Liver (tissue), 9 donors: Measurements from ENCODE around the gene XCR1. TPM values are rescaled to one million over a fixed set of nuclear protein-coding genes. Genes with fewer than 3 reads are reported as not detected.

Source experiments
- DNase-seq: peaks from one replicate; pipeline ENCODE4 v3.0.0-alpha.2; 2017; ENCODE audit warnings: low spot score
- H3K27ac ChIP-seq, 2 donors: one replicate each; pipeline ENCODE4 v1.7.0; 2013; ENCODE audit warnings: inconsistent platforms in 2 of 2, low read length in 2 of 2, control low read depth in 1 of 2, low read depth in 1 of 2, mild to moderate bottlenecking in 1 of 2
- H3K27me3 ChIP-seq, 4 donors: one replicate each; pipeline versions ENCODE4 v1.6.1 to v1.7.0; 2013; ENCODE audit warnings: low read length in 3 of 4, inconsistent platforms in 1 of 4, mild to moderate bottlenecking in 1 of 4, moderate library complexity in 1 of 4; ENCODE audit not compliant: control insufficient read depth in 4 of 4, insufficient read depth in 4 of 4
- H3K36me3 ChIP-seq, 4 donors: one replicate each; pipeline versions ENCODE4 v1.6.1 to v1.7.0; 2013; ENCODE audit warnings: low read length in 3 of 4, mild to moderate bottlenecking in 3 of 4, low read depth in 1 of 4, moderate library complexity in 1 of 4; ENCODE audit not compliant: control insufficient read depth in 4 of 4, insufficient read depth in 3 of 4
- H3K4me1 ChIP-seq, 4 donors: one replicate each; pipeline versions ENCODE4 v1.6.1 to v1.7.0; 2013; ENCODE audit warnings: low read length in 3 of 4, mild to moderate bottlenecking in 3 of 4, moderate library complexity in 1 of 4; ENCODE audit not compliant: control insufficient read depth in 4 of 4, insufficient read depth in 4 of 4
- H3K4me3 ChIP-seq, 3 donors: one replicate each; pipeline versions ENCODE4 v1.6.1 to v1.7.0; 2013; ENCODE audit warnings: low read length in 3 of 3, control low read depth in 1 of 3, low read depth in 1 of 3, mild to moderate bottlenecking in 1 of 3
- H3K9ac ChIP-seq, 2 donors: one replicate each; pipeline ENCODE4 v1.7.0; 2013; ENCODE audit warnings: low read length in 2 of 2, mild to moderate bottlenecking in 2 of 2, moderate library complexity in 2 of 2, control low read depth in 1 of 2, low read depth in 1 of 2
- H3K9me3 ChIP-seq, 4 donors: one replicate each; pipeline versions ENCODE4 v1.6.1 to v1.7.0; 2013; ENCODE audit warnings: low read length in 3 of 4; ENCODE audit not compliant: control insufficient read depth in 4 of 4
- EGR1 ChIP-seq, 2 donors: IDR thresholded peaks; 2 replicates each; pipeline ENCODE4 v1.6.1; 2016 to 2018; ENCODE audit warnings: antibody characterized with exemption in 2 of 2, low read depth in 2 of 2
- FOXA1 ChIP-seq: IDR thresholded peaks from 2 replicates; pipeline ENCODE4 v1.6.1; 2016; ENCODE audit warnings: antibody characterized with exemption
- FOXA2 ChIP-seq: IDR thresholded peaks from 2 replicates; pipeline ENCODE4 v1.6.1; 2016; ENCODE audit warnings: antibody characterized with exemption
- HNF4A ChIP-seq, 2 donors: conservative IDR thresholded peaks; 2 replicates each; pipeline ENCODE4 v1.6.1; 2016; ENCODE audit warnings: antibody characterized with exemption in 2 of 2, mild to moderate bottlenecking in 2 of 2
- HNF4G ChIP-seq: IDR thresholded peaks from 2 replicates; pipeline ENCODE4 v1.6.1; 2016; ENCODE audit warnings: antibody characterized with exemption
- JUND ChIP-seq, 2 donors: IDR thresholded peaks; 2 replicates each; pipeline ENCODE4 v1.6.1; 2016; ENCODE audit warnings: antibody characterized with exemption in 2 of 2
- NR2F2 ChIP-seq: IDR thresholded peaks from 2 replicates; pipeline ENCODE4 v1.6.1; 2016; ENCODE audit warnings: antibody characterized with exemption
- RAD21 ChIP-seq, 2 donors: IDR thresholded peaks; 2 replicates each; pipeline ENCODE4 v1.6.1; 2016; ENCODE audit warnings: antibody characterized with exemption in 2 of 2, mild to moderate bottlenecking in 2 of 2
- RXRA ChIP-seq, 2 donors: IDR thresholded peaks; 2 replicates each; pipeline ENCODE4 v1.6.1; 2017 to 2018; ENCODE audit warnings: antibody characterized with exemption in 2 of 2, mild to moderate bottlenecking in 1 of 2
- TAF1 ChIP-seq: conservative IDR thresholded peaks from 2 replicates; pipeline ENCODE4 v1.6.1; 2016; ENCODE audit warnings: antibody characterized with exemption, mild to moderate bottlenecking
- YY1 ChIP-seq: IDR thresholded peaks from 2 replicates; pipeline ENCODE4 v1.6.1; 2016; ENCODE audit warnings: antibody characterized with exemption, mild to moderate bottlenecking
- WGBS: extraction: QIAGEN DNeasy Blood & Tissue Kit; methylation state at CpG from one replicate; pipeline ENCODE4 v1.1.7; 2013; 5-methylcytosine and 5-hydroxymethylcytosine counted together
- polyA plus RNA-seq, 2 donors: library from polyadenylated mRNA; stranded (reverse) in 1 of 2; unstranded in 1 of 2; fragments of 200-250 nt in 1 of 2; fragments of >200 nt in 1 of 2; fragmentation: Nextera tagmentation in 1 of 2; extraction: Ambion mirVana in 1 of 2; gene quantifications; one replicate each; pipeline versions ENCODE4 v1.2.1 to v1.2.3, GENCODE V29; 2013 to 2015
- total RNA-seq, 2 donors: library from RNA; depleted of rRNA; stranded (reverse); fragments of >200 nt; gene quantifications; one replicate each; pipeline ENCODE4 v1.2.3, GENCODE V29; 2014
- TF ChIP-seq, protein P1 (sequence below): IDR thresholded peaks from 2 replicates; pipeline ENCODE4 v1.6.1; 2016; ENCODE audit warnings: antibody characterized with exemption, mild to moderate bottlenecking
- TF ChIP-seq, protein P2 (sequence below): IDR thresholded peaks from 2 replicates; pipeline ENCODE4 v1.6.1; 2016; ENCODE audit warnings: antibody characterized with exemption
- TF ChIP-seq, protein P3 (sequence below): IDR thresholded peaks from 2 replicates; pipeline ENCODE4 v1.6.1; 2016; ENCODE audit warnings: antibody characterized with exemption
- TF ChIP-seq, protein P4 (sequence below): fragments of 150-350 bp; IDR thresholded peaks from 2 replicates; pipeline ENCODE4 v1.5.1; 2017; ENCODE audit warnings: improper control_type of control experiment, low read depth, low read length; ENCODE audit not compliant: missing input control
- TF ChIP-seq, protein P5 (sequence below): IDR thresholded peaks from 2 replicates; pipeline ENCODE4 v1.6.1; 2016; ENCODE audit warnings: antibody characterized with exemption
- donor health status: healthy.
- donor health status: healthy.
- donor health status: healthy.
- donor health status: healthy.
- donor health status: healthy.

XCR1 gene
- total and polyA plus RNA-seq, 4 donors, result under 0.01 to 0.08 (median 0.03) TPM; not detected in 1

DNA sequence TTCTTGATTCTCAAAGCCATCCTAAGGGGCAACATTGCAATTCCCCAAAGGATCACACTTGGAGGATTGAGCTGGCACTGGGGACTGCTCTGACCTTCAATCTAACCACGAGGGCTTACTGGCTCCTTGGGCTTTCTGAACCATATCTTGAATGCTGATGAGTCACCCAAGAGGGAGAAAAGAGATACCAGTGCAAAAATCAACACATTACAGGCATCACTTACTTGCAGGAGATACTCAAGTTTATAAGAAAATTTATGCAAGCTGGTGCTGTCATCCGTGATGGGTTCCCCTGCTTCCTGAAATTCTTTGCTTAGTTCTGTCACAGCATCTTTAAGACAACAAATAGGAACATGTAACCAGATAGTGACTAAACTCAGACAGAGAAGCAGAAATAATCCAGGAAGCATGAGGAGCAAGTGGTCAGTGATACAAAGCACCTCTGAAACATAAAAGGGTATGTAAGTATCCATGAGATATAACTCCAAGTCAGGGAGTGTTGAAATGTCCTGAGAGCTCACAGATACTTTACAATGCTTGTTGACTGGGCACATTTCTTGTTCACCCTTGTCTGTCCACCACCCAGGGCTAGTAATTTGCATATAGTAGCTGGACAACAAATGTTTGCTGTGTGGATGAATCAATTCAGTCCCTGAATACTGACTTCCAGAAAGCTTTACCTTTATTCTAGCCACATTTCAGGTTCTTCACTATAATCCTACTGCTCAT, 45.8 kb downstream of the XCR1 start:
- no peak for DNase-seq
- H3K27me3 ChIP-seq, result no peaks in the 10 kb centered on the region
- H3K9me3 ChIP-seq, result no peaks in the 10 kb centered on the region
- peaks cover 14 to 24% (median 18%) of the 10 kb centered on the region in 4 donors for H3K4me1 ChIP-seq
- H3K9ac ChIP-seq, result no peak overlapping the region
- H3K4me3 ChIP-seq, result no peak overlapping the region
- WGBS, result 77% methylated on average over 2 of the region's 2 CpGs
- TF ChIP-seq FOXA2, result no peak
- no peak for TF ChIP-seq RXRA (IDR thresholded peaks at IDR 0.05)
- TF ChIP-seq, protein P1, sequence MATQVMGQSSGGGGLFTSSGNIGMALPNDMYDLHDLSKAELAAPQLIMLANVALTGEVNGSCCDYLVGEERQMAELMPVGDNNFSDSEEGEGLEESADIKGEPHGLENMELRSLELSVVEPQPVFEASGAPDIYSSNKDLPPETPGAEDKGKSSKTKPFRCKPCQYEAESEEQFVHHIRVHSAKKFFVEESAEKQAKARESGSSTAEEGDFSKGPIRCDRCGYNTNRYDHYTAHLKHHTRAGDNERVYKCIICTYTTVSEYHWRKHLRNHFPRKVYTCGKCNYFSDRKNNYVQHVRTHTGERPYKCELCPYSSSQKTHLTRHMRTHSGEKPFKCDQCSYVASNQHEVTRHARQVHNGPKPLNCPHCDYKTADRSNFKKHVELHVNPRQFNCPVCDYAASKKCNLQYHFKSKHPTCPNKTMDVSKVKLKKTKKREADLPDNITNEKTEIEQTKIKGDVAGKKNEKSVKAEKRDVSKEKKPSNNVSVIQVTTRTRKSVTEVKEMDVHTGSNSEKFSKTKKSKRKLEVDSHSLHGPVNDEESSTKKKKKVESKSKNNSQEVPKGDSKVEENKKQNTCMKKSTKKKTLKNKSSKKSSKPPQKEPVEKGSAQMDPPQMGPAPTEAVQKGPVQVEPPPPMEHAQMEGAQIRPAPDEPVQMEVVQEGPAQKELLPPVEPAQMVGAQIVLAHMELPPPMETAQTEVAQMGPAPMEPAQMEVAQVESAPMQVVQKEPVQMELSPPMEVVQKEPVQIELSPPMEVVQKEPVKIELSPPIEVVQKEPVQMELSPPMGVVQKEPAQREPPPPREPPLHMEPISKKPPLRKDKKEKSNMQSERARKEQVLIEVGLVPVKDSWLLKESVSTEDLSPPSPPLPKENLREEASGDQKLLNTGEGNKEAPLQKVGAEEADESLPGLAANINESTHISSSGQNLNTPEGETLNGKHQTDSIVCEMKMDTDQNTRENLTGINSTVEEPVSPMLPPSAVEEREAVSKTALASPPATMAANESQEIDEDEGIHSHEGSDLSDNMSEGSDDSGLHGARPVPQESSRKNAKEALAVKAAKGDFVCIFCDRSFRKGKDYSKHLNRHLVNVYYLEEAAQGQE, result no peak
- no peak overlapping the region for H3K27ac ChIP-seq
- H3K36me3 ChIP-seq, result peaks cover 2 to 57% (median 37%) of the 10 kb centered on the region in 4 donors

DNA sequence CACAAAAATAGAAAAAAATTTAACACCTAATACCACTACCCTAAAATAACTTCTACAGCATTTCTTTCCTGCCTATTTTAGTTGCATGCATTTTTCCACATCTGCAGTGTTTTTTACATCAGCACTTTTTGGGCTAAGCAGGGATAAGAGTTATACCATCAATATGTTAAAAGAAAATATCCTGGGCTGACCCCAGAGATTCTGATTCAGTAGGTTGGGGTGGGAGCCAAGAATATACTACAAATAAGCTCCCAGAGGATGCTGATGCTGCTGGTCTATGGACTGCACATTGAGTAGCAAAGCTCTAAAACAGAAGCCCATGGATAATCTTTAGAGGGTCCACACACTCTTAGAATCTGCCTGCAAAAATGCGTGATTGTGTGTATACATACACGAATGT, 46.5 kb downstream of the XCR1 start:
- 69% methylated on average over 2 of the region's 2 CpGs for WGBS

More for the DNA sequence above, 46.5 kb downstream of the XCR1 start:
- H3K9me3 ChIP-seq, result no peaks in the 10 kb centered on the region
- no peaks in the 10 kb centered on the region for H3K27me3 ChIP-seq
- no peak overlapping the region for H3K27ac ChIP-seq
- DNase-seq, result no peak
- H3K4me3 ChIP-seq, result no peak overlapping the region
- peaks cover 11 to 17% (median 12%) of the 10 kb centered on the region in 4 donors for H3K4me1 ChIP-seq
- no peak overlapping the region for H3K9ac ChIP-seq
- TF ChIP-seq, protein P2, sequence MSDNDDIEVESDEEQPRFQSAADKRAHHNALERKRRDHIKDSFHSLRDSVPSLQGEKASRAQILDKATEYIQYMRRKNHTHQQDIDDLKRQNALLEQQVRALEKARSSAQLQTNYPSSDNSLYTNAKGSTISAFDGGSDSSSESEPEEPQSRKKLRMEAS, result no peak
- TF ChIP-seq, protein P3, sequence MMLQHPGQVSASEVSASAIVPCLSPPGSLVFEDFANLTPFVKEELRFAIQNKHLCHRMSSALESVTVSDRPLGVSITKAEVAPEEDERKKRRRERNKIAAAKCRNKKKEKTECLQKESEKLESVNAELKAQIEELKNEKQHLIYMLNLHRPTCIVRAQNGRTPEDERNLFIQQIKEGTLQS, result no peak
- TF ChIP-seq FOXA2, result no peak
- TF ChIP-seq RXRA (IDR thresholded peaks at IDR 0.05), result no peak
- TF ChIP-seq, protein P4, sequence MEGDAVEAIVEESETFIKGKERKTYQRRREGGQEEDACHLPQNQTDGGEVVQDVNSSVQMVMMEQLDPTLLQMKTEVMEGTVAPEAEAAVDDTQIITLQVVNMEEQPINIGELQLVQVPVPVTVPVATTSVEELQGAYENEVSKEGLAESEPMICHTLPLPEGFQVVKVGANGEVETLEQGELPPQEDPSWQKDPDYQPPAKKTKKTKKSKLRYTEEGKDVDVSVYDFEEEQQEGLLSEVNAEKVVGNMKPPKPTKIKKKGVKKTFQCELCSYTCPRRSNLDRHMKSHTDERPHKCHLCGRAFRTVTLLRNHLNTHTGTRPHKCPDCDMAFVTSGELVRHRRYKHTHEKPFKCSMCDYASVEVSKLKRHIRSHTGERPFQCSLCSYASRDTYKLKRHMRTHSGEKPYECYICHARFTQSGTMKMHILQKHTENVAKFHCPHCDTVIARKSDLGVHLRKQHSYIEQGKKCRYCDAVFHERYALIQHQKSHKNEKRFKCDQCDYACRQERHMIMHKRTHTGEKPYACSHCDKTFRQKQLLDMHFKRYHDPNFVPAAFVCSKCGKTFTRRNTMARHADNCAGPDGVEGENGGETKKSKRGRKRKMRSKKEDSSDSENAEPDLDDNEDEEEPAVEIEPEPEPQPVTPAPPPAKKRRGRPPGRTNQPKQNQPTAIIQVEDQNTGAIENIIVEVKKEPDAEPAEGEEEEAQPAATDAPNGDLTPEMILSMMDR, result no peak
- TF ChIP-seq, protein P1, result no peak
- no peak for TF ChIP-seq RAD21 (IDR thresholded peaks at IDR 0.05)
- no peak for TF ChIP-seq FOXA1
- TF ChIP-seq, protein P5, sequence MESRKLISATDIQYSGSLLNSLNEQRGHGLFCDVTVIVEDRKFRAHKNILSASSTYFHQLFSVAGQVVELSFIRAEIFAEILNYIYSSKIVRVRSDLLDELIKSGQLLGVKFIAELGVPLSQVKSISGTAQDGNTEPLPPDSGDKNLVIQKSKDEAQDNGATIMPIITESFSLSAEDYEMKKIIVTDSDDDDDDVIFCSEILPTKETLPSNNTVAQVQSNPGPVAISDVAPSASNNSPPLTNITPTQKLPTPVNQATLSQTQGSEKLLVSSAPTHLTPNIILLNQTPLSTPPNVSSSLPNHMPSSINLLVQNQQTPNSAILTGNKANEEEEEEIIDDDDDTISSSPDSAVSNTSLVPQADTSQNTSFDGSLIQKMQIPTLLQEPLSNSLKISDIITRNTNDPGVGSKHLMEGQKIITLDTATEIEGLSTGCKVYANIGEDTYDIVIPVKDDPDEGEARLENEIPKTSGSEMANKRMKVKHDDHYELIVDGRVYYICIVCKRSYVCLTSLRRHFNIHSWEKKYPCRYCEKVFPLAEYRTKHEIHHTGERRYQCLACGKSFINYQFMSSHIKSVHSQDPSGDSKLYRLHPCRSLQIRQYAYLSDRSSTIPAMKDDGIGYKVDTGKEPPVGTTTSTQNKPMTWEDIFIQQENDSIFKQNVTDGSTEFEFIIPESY, result no peak
- no peak for TF ChIP-seq TAF1
- no peak for TF ChIP-seq EGR1 (IDR thresholded peaks at IDR 0.05; ENCODE audit: low read depth in 2 of 2)
- no peak for TF ChIP-seq JUND (IDR thresholded peaks at IDR 0.05)
- no peak for TF ChIP-seq HNF4G
- no peak for TF ChIP-seq NR2F2
- TF ChIP-seq YY1, result no peak
- TF ChIP-seq HNF4A (conservative IDR thresholded peaks at IDR 0.05), result no peak
- peaks cover 2 to 64% (median 42%) of the 10 kb centered on the region in 4 donors for H3K36me3 ChIP-seq
